GM19467 (cell line): ENCODE data around the gene L3MBTL1.

ENCODE experiments used
- ATAC-seq: cut with Tn5 transposase; IDR thresholded peaks from one replicate; pipeline ENCODE4 v1.9.1; 2021; ENCODE audit warnings: mild to moderate bottlenecking, moderate library complexity; ENCODE audit not compliant: unreplicated experiment

The L3MBTL1 gene

GRCh38 chr20:43558412-43559146 lies 51.1 kb downstream of the L3MBTL1 start, which contains the start of gene SGK2:
Gene SGK2 (plus strand): TSS chr20:43559027. CDS start chr20:43566496, 7,469 bp downstream.
- no peak for ATAC-seq

- ATAC-seq = no peak
Observed at GRCh38 chr20:43559147-43559987, 51.9 kb downstream of the L3MBTL1 start.

- no peak for ATAC-seq
Observed at GRCh38 chr20:43560974-43561373, 53.5 kb downstream of the L3MBTL1 start.

GRCh38 chr20:43563429-43563828 lies 55.9 kb downstream of the L3MBTL1 start:
- no peak for ATAC-seq

DNA sequence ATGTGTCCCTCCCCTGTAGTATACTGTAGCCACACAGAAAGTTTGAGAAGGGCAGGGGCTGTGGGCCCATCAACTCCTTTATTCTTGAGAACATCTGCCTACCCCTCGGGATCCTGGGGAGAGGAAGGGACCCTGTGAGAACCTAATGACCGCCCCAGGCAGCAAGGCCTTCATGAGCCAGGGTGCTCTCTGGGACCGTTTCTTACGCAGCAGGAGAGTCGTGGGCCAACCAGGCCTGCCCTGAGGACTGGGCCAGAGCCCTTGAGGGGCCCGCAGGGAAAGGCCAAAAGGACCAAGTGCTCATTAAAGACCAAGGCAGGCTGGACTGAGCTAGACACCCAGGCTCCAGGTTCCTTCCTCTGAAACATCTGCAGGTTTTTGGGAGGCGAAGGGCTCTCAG lies 56.5 kb downstream of the L3MBTL1 start:
- no peak for ATAC-seq

DNA sequence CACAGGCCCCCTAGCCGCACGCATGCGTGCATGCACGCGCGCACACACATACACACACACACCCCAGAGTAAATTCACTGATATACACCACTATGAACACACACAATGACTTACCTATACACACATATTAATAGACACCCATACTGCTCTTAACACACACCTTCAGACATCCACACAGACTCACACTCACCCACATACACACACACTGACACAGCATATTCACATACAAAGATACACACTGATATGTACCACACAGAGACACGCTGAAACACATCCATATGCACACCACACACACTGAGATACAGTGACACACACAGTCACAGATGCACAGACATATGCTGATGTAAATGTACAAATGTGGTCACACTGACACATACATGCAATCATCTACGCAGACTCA lies 57.0 kb downstream of the L3MBTL1 start:
- ATAC-seq = no peak

- no peak for ATAC-seq
Observed at GRCh38 chr20:43564993-43565757, 57.7 kb downstream of the L3MBTL1 start.

DNA sequence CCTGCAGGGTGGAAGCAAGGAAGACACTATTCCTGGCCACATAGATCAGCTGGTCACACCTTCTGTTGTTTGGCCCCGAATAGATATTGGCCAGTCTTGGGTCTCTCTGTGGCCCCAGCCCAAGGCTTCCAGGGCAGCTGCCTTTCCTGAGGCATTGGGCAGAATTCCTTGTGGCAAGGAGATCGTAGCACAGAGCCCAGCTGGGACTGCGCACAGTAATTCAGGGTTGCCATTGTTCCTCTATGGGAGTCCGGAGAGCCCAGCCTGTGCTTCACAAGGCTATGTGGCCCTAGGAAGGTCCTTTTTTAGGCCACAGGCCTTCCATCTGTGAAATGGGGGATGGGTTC lies 58.2 kb downstream of the L3MBTL1 start:
- no peak for ATAC-seq

DNA sequence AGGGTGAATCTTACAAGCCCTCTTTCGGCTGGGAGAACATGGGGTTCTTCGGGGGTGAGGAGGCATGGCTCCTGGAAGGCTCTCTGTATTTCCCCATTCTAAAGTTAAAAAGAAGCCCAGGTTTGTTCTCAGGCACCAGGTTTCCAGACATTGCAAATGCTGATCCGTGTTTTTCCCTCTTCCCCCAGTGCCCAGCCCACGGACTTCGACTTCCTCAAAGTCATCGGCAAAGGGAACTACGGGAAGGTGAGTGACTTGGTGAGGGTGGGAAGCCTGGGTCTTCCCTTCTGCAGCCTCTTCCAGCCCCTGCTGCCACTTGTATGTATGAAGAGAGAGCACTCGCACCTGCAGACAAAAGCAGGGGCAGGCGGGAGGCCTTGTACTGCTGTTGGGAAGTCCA lies 60.0 kb downstream of the L3MBTL1 start:
- no peak for ATAC-seq

- no peak for ATAC-seq
Observed at GRCh38 chr20:43568706-43569105, 61.2 kb downstream of the L3MBTL1 start.

- ATAC-seq = no peak
Observed at GRCh38 chr20:43569282-43569681, 61.8 kb downstream of the L3MBTL1 start.

GRCh38 chr20:43570496-43570895 lies 63.0 kb downstream of the L3MBTL1 start:
- ATAC-seq = no peak

- ATAC-seq = no peak
Observed at GRCh38 chr20:43571310-43571709, 63.8 kb downstream of the L3MBTL1 start.

DNA sequence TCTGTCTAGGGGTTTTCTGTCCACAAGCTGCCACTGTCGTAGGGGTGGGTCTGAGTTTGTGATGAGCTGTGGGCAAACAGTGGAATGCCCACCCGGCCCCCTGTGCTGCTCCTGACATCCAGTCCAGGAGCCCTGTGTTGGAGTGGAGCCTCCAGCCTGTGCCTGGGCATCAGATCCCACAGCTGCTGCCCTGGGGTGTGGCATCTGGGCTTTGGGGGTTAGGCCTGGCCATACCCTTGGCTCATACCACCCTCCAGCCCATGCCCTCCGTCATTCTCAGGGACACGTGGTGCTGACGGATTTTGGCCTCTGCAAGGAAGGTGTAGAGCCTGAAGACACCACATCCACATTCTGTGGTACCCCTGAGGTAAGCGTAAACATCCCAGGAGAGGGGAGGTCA lies 64.3 kb downstream of the L3MBTL1 start:
- ATAC-seq = no peak

- ATAC-seq = no peak
Observed at GRCh38 chr20:43572891-43573290, 65.4 kb downstream of the L3MBTL1 start.

DNA sequence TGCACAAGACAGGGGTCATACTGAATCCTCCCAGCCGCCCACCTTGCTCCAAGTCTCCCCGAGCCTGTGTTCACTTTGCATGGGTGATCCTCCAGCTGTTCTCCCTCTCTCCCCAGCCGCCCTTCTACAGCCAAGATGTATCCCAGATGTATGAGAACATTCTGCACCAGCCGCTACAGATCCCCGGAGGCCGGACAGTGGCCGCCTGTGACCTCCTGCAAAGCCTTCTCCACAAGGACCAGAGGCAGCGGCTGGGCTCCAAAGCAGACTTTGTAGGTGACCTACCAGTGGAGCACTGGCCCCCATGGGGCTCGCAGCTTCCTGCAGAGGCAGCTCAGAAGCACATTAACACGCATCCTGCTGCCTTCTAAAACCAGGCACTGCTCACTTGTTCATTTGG lies 68.6 kb downstream of the L3MBTL1 start:
- ATAC-seq = no peak

GRCh38 chr20:43579861-43580793 lies 72.6 kb downstream of the L3MBTL1 start:
- no peak for ATAC-seq

GRCh38 chr20:43583133-43583864 lies 75.8 kb downstream of the L3MBTL1 start:
- ATAC-seq = no peak

- no peak for ATAC-seq
Observed at GRCh38 chr20:43583982-43584432, 76.5 kb downstream of the L3MBTL1 start.
